Endothelial cell of coronary artery (primary cell): ENCODE results near the gene OPTC. TPM values are rescaled to one million over a fixed set of nuclear protein-coding genes. Genes with fewer than 3 reads are reported as not detected.

Experiments used
- total RNA-seq: library from RNA; depleted of rRNA; stranded (reverse); fragments of >200 nt; gene quantifications from 2 replicates; pipeline ENCODE4 v1.2.3, GENCODE V29; 2014

OPTC gene, protein sequence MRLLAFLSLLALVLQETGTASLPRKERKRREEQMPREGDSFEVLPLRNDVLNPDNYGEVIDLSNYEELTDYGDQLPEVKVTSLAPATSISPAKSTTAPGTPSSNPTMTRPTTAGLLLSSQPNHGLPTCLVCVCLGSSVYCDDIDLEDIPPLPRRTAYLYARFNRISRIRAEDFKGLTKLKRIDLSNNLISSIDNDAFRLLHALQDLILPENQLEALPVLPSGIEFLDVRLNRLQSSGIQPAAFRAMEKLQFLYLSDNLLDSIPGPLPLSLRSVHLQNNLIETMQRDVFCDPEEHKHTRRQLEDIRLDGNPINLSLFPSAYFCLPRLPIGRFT
- total RNA-seq = not detected in 2 replicates

DNA sequence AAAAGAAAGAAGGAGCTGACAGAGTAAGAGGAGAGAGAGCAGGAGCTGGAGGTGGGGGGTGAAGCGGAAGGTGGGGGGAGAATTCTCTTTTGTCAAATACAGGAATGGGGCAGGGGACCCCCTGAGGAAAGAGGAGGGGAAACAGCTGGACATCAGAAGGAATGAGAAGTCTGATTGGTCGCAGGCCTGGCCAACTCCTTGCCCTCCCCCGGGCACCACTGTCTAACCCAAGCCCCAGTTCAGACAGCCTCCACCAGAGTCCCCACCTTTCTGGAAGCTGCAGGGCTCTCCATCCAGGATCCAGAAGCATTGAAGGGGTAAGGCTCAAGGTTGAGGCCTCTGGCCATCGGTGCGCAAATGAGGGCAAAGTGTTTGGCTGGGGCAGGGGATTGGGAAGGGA lies at the start of gene OPTC:
Gene OPTC, plus strand, starts transcription at position 253 of the 400 bp plus-strand sequence. CDS start 1,853 bp downstream, outside the sequence.

DNA sequence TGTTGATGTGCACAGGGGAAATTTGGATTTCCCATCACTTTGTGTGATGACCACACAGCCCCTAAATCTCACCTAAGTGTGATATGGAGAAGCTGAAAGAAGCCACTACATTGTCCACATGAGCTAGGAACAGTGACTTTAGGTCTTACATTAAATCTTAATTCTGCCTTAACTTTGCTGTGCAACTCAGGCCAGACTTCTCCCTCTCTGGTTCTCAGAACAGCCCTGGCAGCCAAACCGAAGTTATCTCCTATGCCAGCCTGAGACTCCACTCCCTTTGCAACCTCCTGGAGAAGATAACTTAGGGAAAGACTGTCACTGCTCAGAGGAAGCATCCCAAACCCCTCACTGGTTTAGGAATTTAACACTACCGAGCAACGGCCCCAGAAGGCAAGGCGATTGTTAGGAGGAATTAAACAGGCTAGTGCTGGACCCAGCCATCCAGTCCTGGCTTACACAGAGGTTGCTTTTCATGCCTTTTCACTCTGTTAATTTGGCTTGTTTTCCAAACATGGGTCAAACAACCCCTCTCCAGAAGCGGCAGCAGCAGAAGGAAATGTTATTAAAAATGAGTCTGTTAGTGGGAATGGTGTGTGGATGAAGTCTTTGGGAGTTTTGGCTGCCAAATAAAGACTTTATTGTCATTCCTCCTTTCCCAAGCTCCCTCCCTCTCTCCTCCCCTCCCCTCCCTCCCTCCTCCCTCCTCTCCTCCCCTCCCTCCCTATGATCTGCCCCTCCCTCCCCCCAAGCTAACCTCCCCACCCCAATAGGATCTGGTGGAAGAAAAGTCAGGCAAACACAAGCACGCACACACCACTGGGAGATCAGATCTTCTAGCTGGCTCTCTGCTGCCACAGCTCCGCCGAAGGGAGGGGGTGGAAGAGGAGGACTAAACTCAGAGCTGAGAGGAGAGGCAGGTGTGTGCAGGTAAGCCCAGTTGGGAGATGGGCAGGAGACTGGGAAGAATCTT lies 18.7 kb upstream of the OPTC start, which contains the start of gene PRELP:
Gene PRELP, plus strand, starts transcription at position 795 of the 970 bp plus-strand sequence. CDS start 7,379 bp downstream, outside the sequence.

Other genes with a start within 250 kb of the OPTC start
- 33.4 and 39.1 TPM in 2 replicates for gene BTG2, start 188.6 kb upstream of the OPTC start, total RNA-seq
- gene FMOD, start 143.0 kb upstream of the OPTC start, total RNA-seq = 0.47 TPM in 1 of 2 replicates, not detected in the other
- gene PRELP, start 18.3 kb upstream of the OPTC start, total RNA-seq = under 0.01 TPM in 1 of 2 replicates, not detected in the other
- 106 and 127 TPM in 2 replicates for gene ATP2B4, start 132.7 kb downstream of the OPTC start, total RNA-seq